A673 (cell line): ENCODE data around the gene GNAI2. TPM values are rescaled to one million over a fixed set of nuclear protein-coding genes. Genes with fewer than 3 reads are reported as not detected.

Source experiments
- BruUV-seq: library from RNA; stranded (reverse); fragments of 400-500 nt; replicated peaks from 2 replicates; lab custom pipeline; 2021; lab: Mats Ljungman, UMichigan
- CTCF ChIA-PET: fragments of 300-600 bp; sonication (Branson Sonifier 250); formaldehyde crosslinking; loops from one replicate; lab custom pipeline; 2022; ENCODE audit warnings: antibody characterized with exemption; lab: Charles Lee
- POLR2A ChIA-PET: fragments of 300-600 bp; sonication (Branson Sonifier 250); formaldehyde crosslinking; loops from one replicate; lab custom pipeline; 2022; ENCODE audit warnings: antibody characterized with exemption; ENCODE audit not compliant: low non-redundant PET; lab: Charles Lee
- DNase-seq: peaks from one replicate; pipeline ENCODE4 v3.0.0-alpha.2; 2015; ENCODE audit warnings: low spot score
- H3K27ac ChIP-seq: fragments of 200-600 bp; sonication (generic); 2 replicates; pipeline ENCODE4 v1.5.1; 2016; ENCODE audit warnings: mixed run types, low read depth, mild to moderate bottlenecking, mixed read lengths, antibody characterized with exemption, low read length; ENCODE audit not compliant: poor library complexity, severe bottlenecking
- H3K27me3 ChIP-seq: fragments of 200-600 bp; sonication (generic); replicated peaks from 2 replicates; pipeline ENCODE4 v1.6.1; 2017; ENCODE audit warnings: mixed run types, low read depth, mild to moderate bottlenecking, mixed read lengths, antibody characterized with exemption, low read length; ENCODE audit not compliant: insufficient read depth, poor library complexity
- H3K36me3 ChIP-seq: fragments of 200-600 bp; sonication (generic); 2 replicates; pipeline ENCODE4 v1.6.1; 2016; ENCODE audit warnings: mixed run types, mild to moderate bottlenecking, mixed read lengths, antibody characterized with exemption, low read length; ENCODE audit not compliant: insufficient read depth, poor library complexity, severe bottlenecking
- H3K4me1 ChIP-seq: fragments of 200-600 bp; sonication (generic); 2 replicates; pipeline ENCODE4 v1.6.1; 2017; ENCODE audit warnings: mixed run types, mild to moderate bottlenecking, mixed read lengths, antibody characterized with exemption, low read length; ENCODE audit not compliant: insufficient read depth, poor library complexity, severe bottlenecking
- H3K4me3 ChIP-seq: fragments of 200-600 bp; sonication (generic); 2 replicates; pipeline ENCODE4 v1.5.1; 2016; ENCODE audit warnings: low read depth, mixed run types, mild to moderate bottlenecking, mixed read lengths, low read length; ENCODE audit not compliant: poor library complexity, severe bottlenecking
- H3K9me3 ChIP-seq: fragments of 200-600 bp; sonication (generic); 2 replicates; pipeline ENCODE4 v1.6.1; 2016; ENCODE audit warnings: mixed run types, low read depth, mild to moderate bottlenecking, mixed read lengths, antibody characterized with exemption, low read length; ENCODE audit not compliant: poor library complexity, severe bottlenecking
- EZH2 ChIP-seq: fragments of 200-600 bp; sonication (generic); IDR thresholded peaks from 2 replicates; pipeline ENCODE4 v1.6.1; 2017; ENCODE audit warnings: borderline replicate concordance, low read depth, mild to moderate bottlenecking, mixed read lengths, antibody characterized with exemption, low read length; ENCODE audit not compliant: poor library complexity, severe bottlenecking
- intact Hi-C: fragments of 100-400 bp; cut with micrococcal nuclease; formaldehyde crosslinking; loops from one replicate; pipeline ENCODE4 v1.10.0; 2022; ENCODE audit not compliant: unreplicated experiment
- total RNA-seq: library from RNA; stranded (reverse); gene quantifications from 2 replicates; pipeline ENCODE4 v1.2.3, GENCODE V29; 2021
- TF ChIP-seq, protein P1 (sequence below): fragments of 300-800, 200-600 bp; sonication (generic); conservative IDR thresholded peaks from 2 replicates; pipeline ENCODE4 v1.5.1; 2017; ENCODE audit warnings: low read depth, mild to moderate bottlenecking, antibody characterized with exemption, low read length, moderate library complexity, mixed read lengths

Gene GNAI2
- total RNA-seq, 1 experiment from 2014 or later, result 115 TPM

DNA sequence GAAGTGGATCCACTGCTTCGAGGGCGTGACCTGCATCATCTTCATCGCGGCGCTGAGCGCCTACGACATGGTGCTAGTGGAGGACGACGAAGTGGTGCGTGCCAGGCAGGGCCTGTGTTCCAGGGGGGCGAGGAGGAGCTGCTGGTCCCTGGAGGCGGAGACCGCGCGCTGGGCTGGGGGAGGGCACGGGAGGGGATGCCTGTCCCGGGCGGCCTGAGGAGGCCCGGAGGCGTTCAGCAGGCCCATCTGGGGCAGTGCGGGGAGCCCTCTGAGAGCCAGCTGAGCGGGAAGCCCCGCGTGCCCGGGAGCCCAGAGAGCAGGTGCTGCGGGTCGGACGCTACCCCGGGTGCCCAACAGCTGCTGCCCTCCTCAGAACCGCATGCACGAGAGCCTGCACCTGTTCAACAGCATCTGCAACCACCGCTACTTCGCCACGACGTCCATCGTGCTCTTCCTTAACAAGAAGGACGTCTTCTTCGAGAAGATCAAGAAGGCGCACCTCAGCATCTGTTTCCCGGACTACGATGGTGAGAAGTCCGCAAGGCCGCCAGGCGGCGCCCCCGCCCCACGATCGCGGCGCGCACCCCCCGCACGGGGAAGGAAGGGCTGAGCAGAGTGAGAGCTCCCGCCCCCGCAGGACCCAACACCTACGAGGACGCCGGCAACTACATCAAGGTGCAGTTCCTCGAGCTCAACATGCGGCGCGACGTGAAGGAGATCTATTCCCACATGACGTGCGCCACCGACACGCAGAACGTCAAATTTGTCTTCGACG, 41.7 kb upstream of the GNAI2 start:
- no peaks in the 10 kb centered on the region for H3K9me3 ChIP-seq
- no peaks in the 10 kb centered on the region for H3K36me3 ChIP-seq
- no peaks in the 10 kb centered on the region for H3K4me1 ChIP-seq
- H3K27ac ChIP-seq, result no peak overlapping the region
- BruUV-seq, result no TSS peak
- TF ChIP-seq, protein P1, sequence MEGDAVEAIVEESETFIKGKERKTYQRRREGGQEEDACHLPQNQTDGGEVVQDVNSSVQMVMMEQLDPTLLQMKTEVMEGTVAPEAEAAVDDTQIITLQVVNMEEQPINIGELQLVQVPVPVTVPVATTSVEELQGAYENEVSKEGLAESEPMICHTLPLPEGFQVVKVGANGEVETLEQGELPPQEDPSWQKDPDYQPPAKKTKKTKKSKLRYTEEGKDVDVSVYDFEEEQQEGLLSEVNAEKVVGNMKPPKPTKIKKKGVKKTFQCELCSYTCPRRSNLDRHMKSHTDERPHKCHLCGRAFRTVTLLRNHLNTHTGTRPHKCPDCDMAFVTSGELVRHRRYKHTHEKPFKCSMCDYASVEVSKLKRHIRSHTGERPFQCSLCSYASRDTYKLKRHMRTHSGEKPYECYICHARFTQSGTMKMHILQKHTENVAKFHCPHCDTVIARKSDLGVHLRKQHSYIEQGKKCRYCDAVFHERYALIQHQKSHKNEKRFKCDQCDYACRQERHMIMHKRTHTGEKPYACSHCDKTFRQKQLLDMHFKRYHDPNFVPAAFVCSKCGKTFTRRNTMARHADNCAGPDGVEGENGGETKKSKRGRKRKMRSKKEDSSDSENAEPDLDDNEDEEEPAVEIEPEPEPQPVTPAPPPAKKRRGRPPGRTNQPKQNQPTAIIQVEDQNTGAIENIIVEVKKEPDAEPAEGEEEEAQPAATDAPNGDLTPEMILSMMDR, result peak; percentile 81
- no peak for TF ChIP-seq EZH2
- peaks cover 19% of the 10 kb centered on the region for H3K27me3 ChIP-seq
- DNase-seq, result peak; percentile 55
- ChIA-PET CTCF (interaction anchor here (0.7 to 1.2 kb wide), 4 partner anchors 32 to 66 kb away, joined by 3 to 7 read pairs (median 4); partner anchors contain the start of gene GNAI2), POLR2A (no interaction called here)
- intact Hi-C loops, result loop anchor here (2.0 kb wide), 1 partner anchor 32 kb away; no protein-coding TSS in a partner anchor
- no peak overlapping the region for H3K4me3 ChIP-seq

DNA sequence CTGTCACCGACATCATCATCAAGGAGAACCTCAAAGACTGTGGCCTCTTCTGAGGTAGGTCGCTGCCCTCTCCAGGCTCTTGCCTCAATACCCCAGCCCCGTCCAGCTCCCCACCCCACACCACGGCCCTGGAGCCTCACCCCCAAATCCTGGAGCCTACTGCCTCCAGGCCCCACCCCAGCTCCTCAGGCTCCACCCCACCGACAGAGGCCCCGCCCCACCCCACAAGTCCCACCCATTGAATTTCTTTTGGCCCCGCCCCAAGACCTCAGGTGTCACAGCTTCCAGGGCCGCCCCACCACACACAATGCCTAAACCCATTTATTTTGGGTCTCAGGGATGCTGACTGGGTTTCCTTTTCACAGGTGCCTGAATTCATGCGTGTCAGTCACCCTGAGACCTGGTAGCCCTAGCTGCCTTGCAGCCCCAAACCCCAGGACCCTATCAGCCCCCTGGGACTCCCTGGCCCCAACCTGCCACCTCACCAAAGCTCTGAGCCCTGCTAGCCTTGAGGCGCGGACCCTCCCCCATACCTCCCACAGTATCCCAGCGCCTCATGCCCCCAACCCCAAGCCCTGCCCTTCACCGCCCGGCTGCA, 41.0 kb upstream of the GNAI2 start:
- no peak for DNase-seq
- no TSS peak for BruUV-seq
- intact Hi-C loops, result loop anchor here (2.0 kb wide), 1 partner anchor 32 kb away; no protein-coding TSS in a partner anchor
- ChIA-PET CTCF (interaction anchor here (0.7 to 1.2 kb wide), 3 partner anchors 31 to 52 kb away, joined by 4 to 7 read pairs (median 5); partner anchors contain the start of gene GNAI2), POLR2A (no interaction called here)
- H3K36me3 ChIP-seq, result no peaks in the 10 kb centered on the region
- TF ChIP-seq EZH2, result no peak
- TF ChIP-seq, protein P1, result no peak
- peaks cover 20% of the 10 kb centered on the region for H3K27me3 ChIP-seq
- no peaks in the 10 kb centered on the region for H3K4me1 ChIP-seq
- no peak overlapping the region for H3K27ac ChIP-seq
- no peak overlapping the region for H3K4me3 ChIP-seq
- no peaks in the 10 kb centered on the region for H3K9me3 ChIP-seq

DNA sequence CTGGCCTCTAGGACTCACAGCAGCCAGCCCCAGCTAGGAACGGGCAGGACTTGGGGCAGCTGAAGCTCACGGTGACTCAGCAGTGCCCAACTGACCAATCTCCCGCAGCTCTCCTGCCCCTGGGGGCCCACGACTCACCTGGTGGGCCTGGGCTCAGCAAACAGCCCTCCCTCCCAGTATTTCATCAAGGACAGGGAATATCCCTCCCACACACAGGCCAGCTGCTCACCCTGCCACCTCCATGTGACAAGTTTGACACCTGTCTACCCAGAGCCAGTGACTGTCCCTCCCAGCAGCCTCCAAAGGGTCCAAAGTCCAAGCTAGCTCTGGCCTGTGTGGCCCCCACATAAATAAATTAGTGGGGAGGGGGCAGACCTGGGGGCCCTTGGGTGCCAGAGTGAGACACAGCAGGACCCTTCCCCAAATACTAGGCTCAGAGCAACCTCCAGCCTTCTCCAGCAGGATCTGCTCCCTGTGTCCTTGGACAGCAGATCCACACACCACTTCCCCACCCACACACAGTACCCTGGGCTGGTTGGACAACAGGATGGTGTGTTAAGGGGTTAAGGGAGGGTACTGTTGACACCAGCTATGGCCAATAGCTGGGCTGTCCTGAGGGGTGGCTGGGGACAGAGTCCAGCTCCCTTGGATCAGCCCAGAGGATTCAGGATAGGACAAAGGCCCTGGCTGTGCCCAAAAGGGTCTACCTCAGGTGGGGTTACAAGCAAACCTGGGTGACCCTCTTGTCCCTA, 40.3 kb upstream of the GNAI2 start:
- no peak overlapping the region for H3K27ac ChIP-seq
- H3K27me3 ChIP-seq, result peaks cover 20% of the 10 kb centered on the region
- DNase-seq, result no peak
- no peaks in the 10 kb centered on the region for H3K36me3 ChIP-seq
- intact Hi-C loops, result loop anchor here (2.0 kb wide), 1 partner anchor 31 kb away; no protein-coding TSS in a partner anchor
- ChIA-PET POLR2A (no interaction called here), CTCF (interaction anchor here (1.0 to 1.2 kb wide), 2 partner anchors 51 to 70 kb away, joined by 4 read pairs; no protein-coding TSS in a partner anchor)
- BruUV-seq, result no TSS peak
- no peaks in the 10 kb centered on the region for H3K4me1 ChIP-seq
- TF ChIP-seq EZH2, result no peak
- TF ChIP-seq, protein P1, result no peak
- H3K4me3 ChIP-seq, result no peak overlapping the region
- H3K9me3 ChIP-seq, result no peaks in the 10 kb centered on the region
